Upper lobe of left lung (tissue), 6 donors: ENCODE results near the gene NPHP4. TPM values are rescaled to one million over a fixed set of nuclear protein-coding genes. Genes with fewer than 3 reads are reported as not detected.
A peak's percentile ranks its signal among the peaks of the same experiment; 100 is the strongest.

Source experiments
- ATAC-seq, 2 donors: fragments of 200-7000 bp; cut with Tn5 transposase; one replicate each; pipeline ENCODE4 v1.9.1; 2022; ENCODE audit warnings: mild to moderate bottlenecking in 2 of 2, moderate library complexity in 2 of 2; ENCODE audit not compliant: low FRiP score in 2 of 2
- DNase-seq, 2 donors: peaks; one replicate each; pipeline ENCODE4 v3.0.0-alpha.2; 2019 to 2020
- H3K27ac ChIP-seq, 4 donors: fragments of 200-600 bp; sonication (generic); one replicate each; pipeline ENCODE4 v1.5.1; 2016 to 2019
- H3K27me3 ChIP-seq, 4 donors: fragments of 200-600 bp; sonication (generic); one replicate each; pipeline ENCODE4 v1.5.1; 2017 to 2019
- H3K36me3 ChIP-seq, 4 donors: fragments of 200-600 bp; sonication (generic); one replicate each; pipeline ENCODE4 v1.5.1; 2016 to 2019
- H3K4me1 ChIP-seq, 4 donors: fragments of 200-600 bp; sonication (generic); one replicate each; pipeline ENCODE4 v1.5.1; 2018 to 2019
- H3K4me3 ChIP-seq, 4 donors: fragments of 200-600 bp; sonication (generic); one replicate each; pipeline ENCODE4 v1.5.1; 2017 to 2019; ENCODE audit warnings: mild to moderate bottlenecking in 2 of 4, moderate library complexity in 1 of 4
- H3K9me3 ChIP-seq, 4 donors: fragments of 200-600 bp; sonication (generic); one replicate each; pipeline ENCODE4 v1.5.1; 2018 to 2019
- CTCF ChIP-seq, 6 experiments: fragments of 450-650 bp in 4 of 6; fragments of 200-600 bp in 2 of 6; sonication (generic) in 2 of 6; IDR thresholded peaks; one replicate each; pipeline ENCODE4 v1.5.1; 2016 to 2019; ENCODE audit warnings: antibody characterized with exemption in 6 of 6
- EP300 ChIP-seq, 4 donors: sonication (generic); formaldehyde crosslinking; IDR thresholded peaks; one replicate each; pipeline ENCODE4 v1.5.1; 2017; ENCODE audit warnings: antibody characterized with exemption in 4 of 4, control low read depth in 2 of 4
- POLR2A ChIP-seq, 4 donors: fragments of 450-650 bp; IDR thresholded peaks; one replicate each; pipeline ENCODE4 v1.5.1; 2016 to 2017; ENCODE audit warnings: antibody characterized with exemption in 4 of 4, mild to moderate bottlenecking in 2 of 4
- POLR2AphosphoS5 ChIP-seq, 2 donors: sonication (generic); formaldehyde crosslinking; IDR thresholded peaks; one replicate each; pipeline ENCODE4 v1.5.1; 2017; ENCODE audit warnings: antibody characterized with exemption in 2 of 2
- WGBS, 2 donors: methylation state at CpG; one replicate each; pipeline ENCODE4 v1.1.5; 2017 to 2018; 5-methylcytosine and 5-hydroxymethylcytosine counted together
- total RNA-seq, 6 donors: library from RNA; depleted of rRNA in 4 of 6; stranded (reverse); fragments of >200 nt in 4 of 6; gene quantifications; one replicate each; pipeline versions ENCODE4 v1.1.0 to v1.2.1, GENCODE V29; 2016 to 2021
- donor health status: DM: no; HTN: no; CAD: no; lungs with moderate emphysema.
- donor health status: DM: no; HTN: yes; CAD: no; lungs with severe emphysema.

NPHP4 gene
- total RNA-seq, 6 donors from 2014 or later = 13.5 to 45.1 (median 19.9) TPM

DNA sequence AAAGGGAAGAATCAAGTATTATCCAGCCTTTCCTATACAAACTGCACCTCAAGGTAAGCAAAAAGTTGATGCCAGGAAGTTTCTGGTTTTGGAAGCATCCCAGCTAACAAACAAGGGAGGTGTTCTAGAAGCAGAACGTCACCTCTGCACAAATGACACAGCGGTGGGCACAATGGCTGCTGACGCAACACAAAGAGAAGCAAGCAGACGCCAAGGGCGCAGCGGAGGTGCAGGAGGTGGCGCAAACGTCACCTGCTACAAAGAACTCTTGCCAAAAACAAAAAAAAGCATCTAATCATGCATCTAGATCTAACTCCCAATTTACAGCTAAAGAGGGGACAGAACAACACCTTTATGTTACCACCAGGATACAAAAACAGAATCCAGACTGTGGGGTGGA, 88.5 kb downstream of the NPHP4 start:
- Histone ChIP-seq H3K4me1 (no peaks in the 10 kb centered on the region), H3K9me3 (no peaks in the 10 kb centered on the region), H3K4me3 (no peak overlapping the region), H3K36me3 (peaks cover 0 to 46% (median 27%) of the 10 kb centered on the region in 4 donors), H3K27ac (no peak overlapping the region), H3K27me3 (no peaks in the 10 kb centered on the region)
- DNase-seq = peak in 1 of 2 donors; percentile 44
- no peak for TF ChIP-seq CTCF (IDR thresholded peaks at IDR 0.05)
- no peak for TF ChIP-seq POLR2A (IDR thresholded peaks at IDR 0.05)
- no peak for TF ChIP-seq POLR2AphosphoS5 (IDR thresholded peaks at IDR 0.05)
- TF ChIP-seq EP300 (IDR thresholded peaks at IDR 0.05) = no peak
- 91 to 94% methylated on average over 8 of the region's 8 CpGs for WGBS, 2 donors
- no peak for ATAC-seq

DNA sequence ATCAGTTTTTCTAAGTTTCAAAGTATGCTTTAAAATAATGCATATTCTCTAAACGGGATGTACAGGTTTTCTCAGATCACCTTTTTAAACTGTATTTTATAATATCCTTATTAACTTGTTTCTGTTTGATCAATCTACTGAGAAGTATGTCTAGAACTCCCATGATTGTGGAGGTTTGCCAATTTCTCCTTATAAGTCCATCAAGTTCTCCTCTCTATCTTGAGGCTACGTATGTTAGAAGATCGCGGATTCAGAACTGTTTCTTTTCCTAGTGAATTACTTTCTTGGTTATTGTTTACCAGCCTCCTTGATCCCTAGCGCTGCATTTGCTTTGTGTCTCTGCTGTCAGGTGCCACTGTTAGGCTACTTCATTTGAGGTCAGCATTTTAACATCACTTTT, 89.2 kb downstream of the NPHP4 start:
- peaks cover 0 to 47% (median 27%) of the 10 kb centered on the region in 4 donors for H3K36me3 ChIP-seq
- H3K27me3 ChIP-seq = no peaks in the 10 kb centered on the region
- ATAC-seq = no peak
- no peaks in the 10 kb centered on the region for H3K4me1 ChIP-seq
- no peaks in the 10 kb centered on the region for H3K9me3 ChIP-seq
- no peak for DNase-seq
- no peak overlapping the region for H3K27ac ChIP-seq
- TF ChIP-seq EP300 (IDR thresholded peaks at IDR 0.05) (no peak), POLR2A (IDR thresholded peaks at IDR 0.05) (no peak), POLR2AphosphoS5 (IDR thresholded peaks at IDR 0.05) (no peak), CTCF (IDR thresholded peaks at IDR 0.05) (no peak)
- WGBS, 2 donors = 84 to 90% methylated on average over 5 of the region's 5 CpGs
- no peak overlapping the region for H3K4me3 ChIP-seq

DNA sequence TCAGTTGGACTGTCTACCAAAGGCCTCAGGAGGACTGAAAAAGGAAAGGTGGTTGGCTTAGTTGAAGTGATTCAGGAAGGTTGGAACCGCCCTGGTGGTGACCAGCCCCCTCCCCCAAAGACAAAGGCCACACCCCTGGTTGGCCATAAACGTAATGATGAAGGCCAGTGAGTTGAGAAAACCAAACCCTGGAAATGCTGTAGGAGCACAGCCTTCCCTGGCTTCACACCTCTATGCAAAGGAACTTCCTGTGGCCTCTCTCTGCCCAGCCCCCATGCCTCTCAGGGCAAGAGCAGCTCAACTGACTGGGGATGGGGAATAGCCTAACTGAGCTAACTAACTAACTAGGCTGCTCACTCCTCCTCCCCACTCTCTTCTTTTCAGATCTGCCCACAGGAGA, 90.4 kb downstream of the NPHP4 start:
- DNase-seq (no peak), ATAC-seq (no peak)
- WGBS, 2 donors = 60 to 90% methylated on average over 2 of the region's 2 CpGs
- peaks cover 0 to 53% (median 22%) of the 10 kb centered on the region in 4 donors for H3K36me3 ChIP-seq
- H3K9me3 ChIP-seq = no peaks in the 10 kb centered on the region
- no peaks in the 10 kb centered on the region for H3K27me3 ChIP-seq
- TF ChIP-seq CTCF (IDR thresholded peaks at IDR 0.05) (no peak), EP300 (IDR thresholded peaks at IDR 0.05) (no peak), POLR2AphosphoS5 (IDR thresholded peaks at IDR 0.05) (no peak), POLR2A (IDR thresholded peaks at IDR 0.05) (no peak)
- no peak overlapping the region for H3K27ac ChIP-seq
- no peaks in the 10 kb centered on the region for H3K4me1 ChIP-seq
- no peak overlapping the region for H3K4me3 ChIP-seq

DNA sequence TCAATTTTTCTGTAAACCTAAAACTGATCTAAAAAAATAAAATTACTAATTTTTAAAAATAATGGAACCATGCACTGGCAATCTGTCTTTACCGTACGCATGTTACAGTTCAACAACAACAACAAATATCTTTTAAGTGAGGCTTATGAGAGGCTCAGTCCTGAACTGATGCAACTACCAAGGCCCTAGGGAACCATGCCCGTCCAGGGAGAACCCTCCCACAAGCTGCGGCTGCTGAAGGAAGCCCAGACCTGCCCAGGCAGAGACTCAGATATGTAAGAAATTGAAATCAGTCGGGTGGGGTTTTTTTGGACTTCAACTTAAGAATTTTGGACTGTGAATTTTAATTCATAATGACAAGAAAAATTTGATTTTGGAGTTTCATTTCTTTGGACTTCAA, 91.1 kb downstream of the NPHP4 start:
- Histone ChIP-seq H3K4me3 (no peak overlapping the region), H3K4me1 (no peaks in the 10 kb centered on the region), H3K36me3 (peaks cover 0 to 56% (median 21%) of the 10 kb centered on the region in 4 donors), H3K27me3 (no peaks in the 10 kb centered on the region), H3K27ac (no peak overlapping the region), H3K9me3 (no peaks in the 10 kb centered on the region)
- ATAC-seq (no peak), DNase-seq (no peak)
- WGBS, 2 donors = 89 to 95% methylated on average over 5 of the region's 5 CpGs
- TF ChIP-seq POLR2AphosphoS5 (IDR thresholded peaks at IDR 0.05) = no peak
- TF ChIP-seq EP300 (IDR thresholded peaks at IDR 0.05) = no peak
- TF ChIP-seq POLR2A (IDR thresholded peaks at IDR 0.05) = no peak
- no peak for TF ChIP-seq CTCF (IDR thresholded peaks at IDR 0.05)

GRCh38 chr1:5898266-5898665, 94.0 kb downstream of the NPHP4 start:
- Histone ChIP-seq H3K27ac (no peak overlapping the region), H3K27me3 (no peaks in the 10 kb centered on the region), H3K36me3 (peaks cover 0 to 34% (median 10%) of the 10 kb centered on the region in 4 donors), H3K4me1 (no peaks in the 10 kb centered on the region), H3K4me3 (no peak overlapping the region), H3K9me3 (no peaks in the 10 kb centered on the region)
- peak in 1 of 2 donors; percentile 68 for DNase-seq
- TF ChIP-seq CTCF (IDR thresholded peaks at IDR 0.05) (no peak), POLR2AphosphoS5 (IDR thresholded peaks at IDR 0.05) (no peak), EP300 (IDR thresholded peaks at IDR 0.05) (no peak), POLR2A (IDR thresholded peaks at IDR 0.05) (no peak)
- ATAC-seq = no peak
- WGBS, 2 donors = 90 to 96% methylated on average over 15 to 17 of the region's 17 CpGs
